ENCODE data around the gene RABGGTA. TPM values are rescaled to one million over a fixed set of nuclear protein-coding genes. Genes with fewer than 3 reads are reported as not detected.
"Not testable (repeated sequence)": the region's sequence is repeated elsewhere in the genome, so short reads cannot be mapped to it uniquely, and the experiment has no call there.

Gene RABGGTA
- total RNA-seq, 2 experiments from 2014 or later, result 42.1 to 48.8 TPM

- H3K27ac Mint-ChIP-seq, result no peak overlapping the region
- DNase-seq (no peak), ATAC-seq (ENCODE audit: low read depth) (no peak)
- H3K4me1 Mint-ChIP-seq, result peaks cover 21% of the 10 kb centered on the region
- H3K9me3 Mint-ChIP-seq, result no peaks in the 10 kb centered on the region
- peaks cover 6% of the 10 kb centered on the region for H3K36me3 Mint-ChIP-seq
- POLR2A ChIA-PET, result no interaction called here
- H3K4me3 Mint-ChIP-seq, result no peak overlapping the region
- no peaks in the 10 kb centered on the region for H3K27me3 Mint-ChIP-seq
These were observed 52.3 kb downstream of the RABGGTA start for GRCh38 chr14:24219080-24219479.

DNA sequence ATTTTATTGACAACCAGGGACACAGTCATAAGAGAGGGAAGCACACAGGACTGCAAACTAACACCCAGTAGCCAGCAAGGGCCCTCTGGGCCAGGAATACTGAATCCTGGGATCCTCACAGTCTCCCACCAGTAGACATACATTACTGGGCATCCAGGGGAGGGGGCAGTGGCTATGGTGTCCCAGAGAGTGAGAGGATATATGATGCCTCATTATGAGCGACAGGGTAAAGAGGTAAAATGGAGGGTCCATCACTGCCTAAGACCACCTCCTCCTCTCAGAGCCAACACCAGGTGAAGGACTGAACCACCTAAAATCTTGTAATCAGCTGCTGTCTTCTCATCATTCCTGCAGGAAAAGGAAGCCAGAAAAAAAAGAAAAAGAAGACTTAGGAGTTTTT lies 54.5 kb downstream of the RABGGTA start:
- peaks cover 33% of the 10 kb centered on the region for H3K4me1 Mint-ChIP-seq
- not testable (repeated sequence) for H3K9me3 Mint-ChIP-seq; H3K27me3 Mint-ChIP-seq; ATAC-seq (ENCODE audit: low read depth); DNase-seq; H3K4me3 Mint-ChIP-seq
- POLR2A ChIA-PET, result interaction anchor here (1.8 kb wide), 1 partner anchor 80 kb away, joined by 8 read pairs; no protein-coding TSS in a partner anchor
- H3K36me3 Mint-ChIP-seq, result peaks cover 10% of the 10 kb centered on the region
- peak overlapping the region; percentile 98 for H3K27ac Mint-ChIP-seq

DNA sequence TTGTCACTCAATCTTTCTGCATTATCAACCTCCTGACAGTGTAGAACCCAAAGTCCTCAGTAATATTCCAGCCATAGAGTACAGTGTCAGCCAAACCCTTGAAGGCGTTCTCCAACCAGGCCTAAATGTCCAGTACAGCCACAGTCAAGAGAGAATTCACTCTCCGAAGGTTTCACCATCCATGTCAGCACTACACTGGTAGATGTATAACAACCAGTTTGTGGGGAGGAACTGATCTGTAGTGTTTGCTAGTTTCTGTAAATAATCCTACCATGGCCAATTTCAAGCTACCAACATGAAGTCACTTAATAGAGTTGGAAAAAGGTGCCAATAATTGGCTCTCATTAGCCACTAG lies 55.1 kb downstream of the RABGGTA start:
- Mint-ChIP-seq H3K4me1 (peaks cover 38% of the 10 kb centered on the region), H3K4me3 (peak overlapping the region; percentile 93), H3K27ac (peak overlapping the region; percentile 98), H3K9me3 (no peaks in the 10 kb centered on the region), H3K27me3 (no peaks in the 10 kb centered on the region), H3K36me3 (peaks cover 14% of the 10 kb centered on the region)
- POLR2A ChIA-PET, result interaction anchor here (0.6 to 2.1 kb wide), 19 partner anchors 15 to 214 kb away, joined by 3 to 21 read pairs (median 6); partner anchors contain the start of genes CBLN3, CIDEB, DCAF11 and DHRS1
- DNase-seq (no peak), ATAC-seq (ENCODE audit: low read depth) (no peak)

Other genes with a start within 250 kb of the RABGGTA start
- gene CARMIL3, start 219.6 kb downstream of the RABGGTA start, total RNA-seq, result under 1 TPM; 0.80 to 0.91 TPM
- gene CPNE6, start 200.0 kb downstream of the RABGGTA start, total RNA-seq, result under 1 TPM in 1 of 2 experiments, not detected in 1; 0.14 TPM
- gene PCK2, start 177.3 kb downstream of the RABGGTA start, total RNA-seq, result 10 to 100 TPM; 47.4 to 50.6 TPM
- 100 to 1,000 TPM; 100 to 105 TPM for gene DCAF11, start 156.8 kb downstream of the RABGGTA start, total RNA-seq
- gene NRL, start 156.6 kb downstream of the RABGGTA start, total RNA-seq, result 1 to 10 TPM; 3.3 to 3.4 TPM
- 1 to 10 TPM; 1.3 to 1.7 TPM for gene FITM1, start 140.9 kb downstream of the RABGGTA start, total RNA-seq
- 100 to 1,000 TPM; 430 to 443 TPM for gene PSME1, start 135.4 kb downstream of the RABGGTA start, total RNA-seq
- 10 to 100 TPM; 41.6 to 43.9 TPM for gene EMC9, start 130.0 kb downstream of the RABGGTA start, total RNA-seq
- gene PSME2, start 125.0 kb downstream of the RABGGTA start, total RNA-seq, result 100 to 1,000 TPM; 406 to 414 TPM
- 100 to 1,000 TPM; 131 to 153 TPM for gene RNF31, start 124.1 kb downstream of the RABGGTA start, total RNA-seq
- 100 to 1,000 TPM; 234 to 252 TPM for gene IRF9, start 110.3 kb downstream of the RABGGTA start, total RNA-seq
- gene REC8, start 99.5 kb downstream of the RABGGTA start, total RNA-seq, result 10 to 100 TPM; 55.1 to 60.7 TPM
- gene IPO4, start 82.8 kb downstream of the RABGGTA start, total RNA-seq, result 10 to 100 TPM; 32.2 to 33.0 TPM
- gene TM9SF1, start 76.2 kb downstream of the RABGGTA start, total RNA-seq, result 10 to 100 TPM; 28.9 to 29.6 TPM
- gene TSSK4, start 65.9 kb downstream of the RABGGTA start, total RNA-seq, result under 1 TPM; 0.43 to 0.53 TPM
- 10 to 100 TPM; 93.6 to 97.8 TPM for gene CHMP4A, start 58.1 kb downstream of the RABGGTA start, total RNA-seq
- 10 to 100 TPM; 11.9 to 15.4 TPM for gene MDP1, start 55.5 kb downstream of the RABGGTA start, total RNA-seq
- 100 to 1,000 TPM; 179 to 196 TPM for gene NEDD8, start 39.2 kb downstream of the RABGGTA start, total RNA-seq
- gene GMPR2, start 38.7 kb downstream of the RABGGTA start, total RNA-seq, result 10 to 100 TPM; 76.6 to 82.2 TPM
- gene TINF2, start 29.0 kb downstream of the RABGGTA start, total RNA-seq, result 100 to 1,000 TPM; 122 to 124 TPM
- gene TGM1, start 8.4 kb downstream of the RABGGTA start, total RNA-seq, result 1 to 10 TPM; 5.7 to 5.8 TPM
- gene DHRS1, start 28.2 kb upstream of the RABGGTA start, total RNA-seq, result 10 to 100 TPM; 36.0 to 41.9 TPM
- gene NOP9, start 28.3 kb upstream of the RABGGTA start, total RNA-seq, result 10 to 100 TPM; 28.7 to 31.1 TPM
- gene CIDEB, start 36.4 kb upstream of the RABGGTA start, total RNA-seq, result 10 to 100 TPM; 33.7 to 34.8 TPM
- 10 to 100 TPM; 19.4 to 21.2 TPM for gene LTB4R2, start 38.5 kb upstream of the RABGGTA start, total RNA-seq
- 10 to 100 TPM; 27.0 to 27.8 TPM for gene LTB4R, start 39.9 kb upstream of the RABGGTA start, total RNA-seq
- 1 to 10 TPM; 4.4 to 6.3 TPM for gene ADCY4, start 63.5 kb upstream of the RABGGTA start, total RNA-seq
- 10 to 100 TPM; 41.1 to 43.7 TPM for gene RIPK3, start 68.4 kb upstream of the RABGGTA start, total RNA-seq
- gene NFATC4, start 96.6 kb upstream of the RABGGTA start, total RNA-seq, result not detected
- gene NYNRIN, start 127.4 kb upstream of the RABGGTA start, total RNA-seq, result under 1 TPM; 0.34 to 0.42 TPM
- 1 to 10 TPM; 3.2 to 3.8 TPM for gene CBLN3, start 158.1 kb upstream of the RABGGTA start, total RNA-seq
- gene KHNYN, start 158.4 kb upstream of the RABGGTA start, total RNA-seq, result 100 to 1,000 TPM; 104 to 105 TPM
- gene SDR39U1, start 171.2 kb upstream of the RABGGTA start, total RNA-seq, result 10 to 100 TPM; 75.7 to 79.5 TPM
- under 1 TPM; 0.33 to 0.51 TPM for gene CMA1, start 236.7 kb upstream of the RABGGTA start, total RNA-seq